ENCODE data around the gene DIS3L2. TPM values are rescaled to one million over a fixed set of nuclear protein-coding genes. Genes with fewer than 3 reads are reported as not detected.

DIS3L2 gene
- total RNA-seq, 1 donor: 24.9 TPM

DNA sequence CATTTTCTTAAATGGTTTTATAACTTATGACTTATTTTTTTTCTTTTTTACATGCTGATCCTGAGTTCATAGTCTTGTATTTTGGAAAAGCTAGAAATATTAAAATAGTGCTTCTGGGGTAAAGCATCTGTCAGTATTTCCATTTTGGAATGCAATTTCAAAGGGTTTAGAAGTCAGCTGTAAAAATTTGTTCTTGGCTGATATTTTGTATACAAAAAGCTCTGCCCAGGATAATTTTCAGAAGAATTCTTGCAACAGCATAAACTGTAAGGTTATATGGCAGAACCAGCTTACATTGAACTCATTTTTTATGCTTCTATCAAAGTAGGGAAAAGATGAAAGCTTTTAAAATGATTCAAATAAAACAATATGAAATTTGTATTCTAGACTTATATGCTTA is 97.4 kb downstream of the DIS3L2 start:
- H3K4me3 ChIP-seq (ENCODE audit: low read depth, low read length): no peak overlapping the region
- no peak for DNase-seq (ENCODE audit: low read depth)
- TF ChIP-seq, protein P1, sequence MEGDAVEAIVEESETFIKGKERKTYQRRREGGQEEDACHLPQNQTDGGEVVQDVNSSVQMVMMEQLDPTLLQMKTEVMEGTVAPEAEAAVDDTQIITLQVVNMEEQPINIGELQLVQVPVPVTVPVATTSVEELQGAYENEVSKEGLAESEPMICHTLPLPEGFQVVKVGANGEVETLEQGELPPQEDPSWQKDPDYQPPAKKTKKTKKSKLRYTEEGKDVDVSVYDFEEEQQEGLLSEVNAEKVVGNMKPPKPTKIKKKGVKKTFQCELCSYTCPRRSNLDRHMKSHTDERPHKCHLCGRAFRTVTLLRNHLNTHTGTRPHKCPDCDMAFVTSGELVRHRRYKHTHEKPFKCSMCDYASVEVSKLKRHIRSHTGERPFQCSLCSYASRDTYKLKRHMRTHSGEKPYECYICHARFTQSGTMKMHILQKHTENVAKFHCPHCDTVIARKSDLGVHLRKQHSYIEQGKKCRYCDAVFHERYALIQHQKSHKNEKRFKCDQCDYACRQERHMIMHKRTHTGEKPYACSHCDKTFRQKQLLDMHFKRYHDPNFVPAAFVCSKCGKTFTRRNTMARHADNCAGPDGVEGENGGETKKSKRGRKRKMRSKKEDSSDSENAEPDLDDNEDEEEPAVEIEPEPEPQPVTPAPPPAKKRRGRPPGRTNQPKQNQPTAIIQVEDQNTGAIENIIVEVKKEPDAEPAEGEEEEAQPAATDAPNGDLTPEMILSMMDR (IDR thresholded peaks at IDR 0.05; ENCODE audit: insufficient read depth, low read length): no peak

DNA sequence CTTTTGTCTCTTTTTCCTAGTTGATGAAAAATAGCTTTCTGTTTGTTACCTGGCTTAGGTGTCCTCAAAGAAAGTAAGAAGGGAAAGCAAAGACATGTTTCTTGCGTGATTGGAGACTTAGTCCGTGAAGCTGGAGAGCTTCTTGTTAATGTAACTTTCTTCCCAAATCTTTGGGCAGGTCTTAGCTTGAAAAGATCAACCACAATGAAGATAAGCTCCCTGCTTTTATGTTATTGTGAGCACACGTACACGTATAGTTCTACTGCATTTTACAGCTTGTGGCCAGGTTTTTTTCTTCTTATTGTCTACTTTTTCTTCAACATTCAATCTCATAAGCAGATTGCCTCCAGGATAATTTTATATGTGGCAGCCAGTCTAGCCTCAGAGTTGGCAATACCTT is 99.8 kb downstream of the DIS3L2 start:
- TF ChIP-seq, protein P1 (IDR thresholded peaks at IDR 0.05; ENCODE audit: insufficient read depth, low read length): no peak
- no peak overlapping the region for H3K4me3 ChIP-seq (ENCODE audit: low read depth, low read length)
- no peak for DNase-seq (ENCODE audit: low read depth)

DNA sequence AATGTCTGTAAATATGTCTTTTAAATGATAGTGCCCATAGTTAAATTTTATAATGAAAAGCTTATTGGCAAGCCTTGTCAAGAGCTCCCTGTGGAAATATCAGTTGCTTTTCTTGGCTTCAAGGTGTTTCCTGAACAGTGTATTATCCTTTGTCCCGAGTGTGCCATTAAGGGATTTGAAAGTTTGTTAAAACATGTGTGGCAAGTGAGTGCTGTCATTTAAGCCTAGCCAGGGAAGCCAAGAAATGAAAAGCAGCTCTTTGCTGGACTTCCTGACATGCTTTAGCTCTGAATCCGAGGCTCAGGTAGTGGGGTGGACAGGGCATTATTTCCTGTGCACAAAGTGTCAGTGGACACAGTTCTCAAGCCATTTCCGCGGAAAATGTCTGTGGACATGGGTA is 111.5 kb downstream of the DIS3L2 start:
- no peak overlapping the region for H3K4me3 ChIP-seq (ENCODE audit: low read depth, low read length)
- no peak for DNase-seq (ENCODE audit: low read depth)
- TF ChIP-seq, protein P1 (IDR thresholded peaks at IDR 0.05; ENCODE audit: insufficient read depth, low read length): no peak

DNA sequence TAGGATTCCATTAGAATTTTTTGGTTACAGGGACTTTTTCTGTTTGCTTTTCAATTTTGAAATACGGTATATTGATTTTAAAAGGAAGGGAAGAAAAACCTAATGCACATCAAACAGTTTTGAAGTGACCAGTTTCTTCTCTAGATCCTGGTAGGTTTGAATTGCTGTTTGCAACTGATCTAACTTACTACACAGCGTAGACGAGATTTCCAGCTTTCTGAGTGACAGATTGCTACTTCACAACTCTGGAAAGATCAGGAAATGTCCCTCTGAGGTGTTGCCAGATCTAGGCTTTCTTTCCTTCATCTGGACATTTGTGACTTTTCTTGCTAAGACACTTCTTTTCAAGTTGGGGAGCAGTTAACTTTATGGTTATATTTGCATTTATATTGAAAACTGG is 112.2 kb downstream of the DIS3L2 start:
- TF ChIP-seq, protein P1 (IDR thresholded peaks at IDR 0.05; ENCODE audit: insufficient read depth, low read length): no peak
- no peak for DNase-seq (ENCODE audit: low read depth)
- no peak overlapping the region for H3K4me3 ChIP-seq (ENCODE audit: low read depth, low read length)

DNA sequence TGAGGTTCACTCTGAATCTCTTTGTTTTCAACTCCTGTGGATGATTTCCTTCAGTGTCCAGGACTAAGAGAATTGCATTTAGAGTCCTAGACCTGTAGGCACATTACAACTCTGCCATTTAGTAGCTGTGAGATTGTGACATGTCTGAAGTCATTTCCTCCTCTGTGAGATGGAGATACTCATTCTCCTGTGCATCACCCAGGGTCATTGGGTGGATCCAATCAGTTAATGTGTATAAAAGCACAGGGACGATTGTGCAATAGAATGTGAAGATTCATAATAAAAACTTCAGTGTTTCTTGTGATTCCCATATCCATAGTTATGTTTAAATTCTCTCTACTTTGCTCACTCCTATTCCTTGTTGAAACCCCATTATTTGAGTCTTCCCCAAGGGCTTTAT is 113.6 kb downstream of the DIS3L2 start:
- TF ChIP-seq, protein P1 (IDR thresholded peaks at IDR 0.05; ENCODE audit: insufficient read depth, low read length): no peak
- H3K4me3 ChIP-seq (ENCODE audit: low read depth, low read length): no peak overlapping the region
- peak; percentile 32 for DNase-seq (ENCODE audit: low read depth)

DNA sequence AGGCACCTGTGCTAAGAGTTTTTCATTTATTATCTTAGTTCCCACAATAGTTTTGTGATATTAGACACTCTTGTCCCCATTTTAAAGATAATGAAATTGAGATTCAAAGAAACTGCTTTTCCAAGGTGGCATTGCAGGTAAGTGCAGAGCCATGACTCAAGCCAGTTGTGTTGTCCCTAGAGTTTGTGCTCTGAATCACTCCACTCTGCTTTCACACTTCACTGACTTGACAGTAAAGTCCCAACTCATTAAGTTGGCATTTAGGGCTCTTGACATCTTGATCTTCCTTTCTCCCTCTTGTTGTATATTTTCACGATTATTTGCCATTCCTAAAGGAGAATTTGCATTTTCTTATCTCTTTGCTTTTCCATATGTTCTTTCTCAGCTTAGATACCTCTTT is 114.3 kb downstream of the DIS3L2 start:
- TF ChIP-seq, protein P1 (IDR thresholded peaks at IDR 0.05; ENCODE audit: insufficient read depth, low read length): no peak
- DNase-seq (ENCODE audit: low read depth): no peak
- H3K4me3 ChIP-seq (ENCODE audit: low read depth, low read length): no peak overlapping the region

DNA sequence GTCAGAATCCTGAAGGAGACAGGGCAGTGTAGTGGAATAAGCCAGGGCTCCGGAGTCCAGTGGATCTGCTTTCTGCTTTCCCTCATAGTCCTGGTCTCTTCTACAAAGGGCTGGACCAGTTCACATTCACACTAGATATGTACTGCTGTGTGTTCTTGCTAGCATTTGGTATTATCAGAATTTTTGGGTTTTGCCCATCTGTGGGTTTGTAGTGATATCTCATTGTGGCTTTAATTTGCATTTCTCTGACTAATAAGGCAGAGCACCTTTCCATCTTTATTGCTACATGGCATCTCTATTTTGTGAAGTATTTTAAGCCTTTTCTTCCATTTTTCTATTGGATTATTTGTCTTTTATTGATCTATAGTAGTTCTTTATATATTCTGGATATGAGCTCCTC is 114.8 kb downstream of the DIS3L2 start:
- TF ChIP-seq, protein P1 (IDR thresholded peaks at IDR 0.05; ENCODE audit: insufficient read depth, low read length): no peak
- DNase-seq (ENCODE audit: low read depth): no peak

More for the DNA sequence above, 114.8 kb downstream of the DIS3L2 start:
- H3K4me3 ChIP-seq (ENCODE audit: low read depth, low read length): no peak overlapping the region

All from fibroblast of the aortic adventitia (primary cell).